NCI-H2227 (cell line): ENCODE data around the gene TEX14.
"Not testable (repeated sequence)": the region's sequence is repeated elsewhere in the genome, so short reads cannot be mapped to it uniquely, and the experiment has no call there.

Experiments used
- DNase-seq: peaks from one replicate; lab custom pipeline; 2025; ENCODE audit not compliant: unreplicated experiment; lab: John Stamatoyannopoulos, UW

Gene TEX14

DNA sequence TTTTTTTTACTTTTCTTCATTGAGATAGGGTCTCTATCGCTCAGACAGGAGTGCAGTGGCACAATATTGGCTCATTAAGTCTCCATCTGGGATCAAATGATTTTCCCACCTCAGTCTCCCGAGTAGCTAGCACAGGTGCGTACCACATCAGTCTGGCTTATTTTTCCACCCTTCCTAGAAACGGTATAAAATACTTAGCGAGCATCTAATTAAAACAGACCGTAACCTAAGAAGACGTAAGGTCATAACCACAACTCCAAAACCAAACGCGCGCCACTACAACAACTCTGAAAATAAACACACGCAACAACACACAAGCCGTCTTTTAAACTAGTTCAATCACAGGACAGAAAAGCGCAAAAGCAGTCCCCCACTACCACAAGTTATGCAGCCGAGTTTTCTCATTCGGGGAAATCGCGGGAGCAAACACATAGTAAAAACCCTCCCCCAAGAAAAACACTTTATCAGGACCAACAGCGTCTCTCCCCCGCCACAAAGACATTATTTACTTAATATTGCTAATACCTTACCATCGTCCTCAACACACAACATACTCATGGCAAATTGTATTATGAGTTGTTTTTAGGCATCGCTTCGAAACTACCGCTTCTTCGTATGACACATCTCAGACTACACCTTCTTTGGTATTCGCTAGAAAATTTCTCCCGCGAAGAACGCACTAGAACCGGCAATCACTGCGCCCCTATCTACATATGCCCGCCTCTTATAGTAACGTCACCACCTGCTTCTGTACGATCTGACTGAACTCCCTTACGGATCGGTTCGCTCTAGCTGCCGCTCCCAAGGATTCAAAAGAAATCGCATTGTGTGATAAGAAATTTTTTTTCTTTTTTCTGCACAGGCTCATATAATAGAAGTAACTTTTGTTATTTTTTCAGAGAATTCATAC lies 32.8 kb downstream of the TEX14 start:
- DNase-seq: peak; percentile 95

DNA sequence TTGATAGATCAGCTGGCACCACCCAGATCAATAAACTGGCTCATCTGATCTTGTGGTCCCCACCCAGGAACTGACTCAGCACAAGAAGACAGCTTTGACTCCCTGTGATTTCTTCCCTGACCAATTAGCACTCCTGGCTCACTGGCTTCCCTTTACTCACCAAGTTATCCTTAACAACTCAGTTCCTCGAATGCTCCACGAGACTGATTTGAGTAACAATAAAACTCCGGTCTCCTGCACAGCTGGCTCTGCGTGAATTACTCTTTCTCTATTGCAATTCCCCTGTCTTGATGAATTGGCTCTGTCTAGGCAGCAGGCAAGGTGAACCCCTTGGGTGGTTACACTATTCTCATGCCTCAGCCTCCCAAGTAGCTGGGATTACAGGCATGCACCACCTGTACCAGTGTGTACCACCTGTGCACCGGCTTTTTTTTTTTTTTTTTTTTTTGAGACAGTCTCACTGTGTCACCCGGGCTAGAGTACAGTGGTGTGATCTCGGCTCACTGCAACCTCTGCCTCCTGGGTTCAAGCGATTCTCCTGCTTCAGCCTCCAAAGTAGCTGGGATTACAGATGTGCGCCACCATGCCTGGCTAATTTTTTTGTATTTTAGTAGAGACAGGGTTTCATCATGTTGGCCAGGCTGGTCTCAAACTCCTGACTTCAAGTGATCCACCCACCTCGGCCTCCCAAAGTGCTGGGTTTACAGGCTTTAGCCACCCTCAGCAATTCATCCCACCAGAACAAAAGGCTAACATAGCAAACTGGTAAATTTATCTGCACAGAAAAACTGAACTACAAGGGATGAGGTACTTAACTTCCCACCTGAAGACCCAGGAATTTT lies 33.7 kb downstream of the TEX14 start:
- DNase-seq: not testable (repeated sequence)

DNA sequence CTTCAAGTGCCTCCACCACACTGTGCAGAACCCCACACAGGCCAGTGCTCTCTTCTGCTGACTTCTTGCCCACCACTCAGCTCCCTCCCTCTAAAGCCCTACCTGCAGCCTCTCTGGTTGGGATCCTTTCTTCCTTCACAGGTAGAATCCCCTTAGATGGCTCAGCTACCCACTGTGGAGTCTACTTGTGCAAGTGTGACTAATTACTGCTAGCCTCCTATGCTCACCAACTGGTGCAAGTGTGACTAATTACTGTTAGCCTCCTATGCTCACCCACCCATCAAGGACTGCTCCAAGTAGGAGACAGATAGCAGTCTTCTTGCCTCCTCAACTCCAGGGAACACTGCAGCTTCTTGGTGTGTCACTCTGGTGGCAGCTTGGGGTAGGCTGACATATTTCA lies 43.6 kb downstream of the TEX14 start:
- no peak for DNase-seq

DNA sequence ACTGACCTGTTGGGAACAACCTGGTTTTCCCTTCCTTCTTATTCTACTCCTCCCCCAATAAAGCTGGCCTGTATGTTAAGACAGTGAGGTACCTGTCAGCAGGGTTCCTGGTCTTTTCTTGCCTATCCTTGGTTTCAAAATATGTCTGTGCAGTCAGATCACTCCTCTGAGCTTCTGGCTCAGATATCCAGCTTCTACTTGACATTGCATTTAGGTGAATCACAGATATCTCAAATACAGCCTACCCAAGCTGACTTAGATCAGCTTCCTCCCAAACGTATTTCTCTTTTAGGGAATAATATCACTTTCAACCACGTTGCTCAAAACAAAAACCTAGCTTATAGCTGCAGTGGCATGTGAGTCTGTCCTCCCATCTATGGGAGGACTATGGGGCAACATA lies 48.7 kb downstream of the TEX14 start:
- DNase-seq: no peak

DNA sequence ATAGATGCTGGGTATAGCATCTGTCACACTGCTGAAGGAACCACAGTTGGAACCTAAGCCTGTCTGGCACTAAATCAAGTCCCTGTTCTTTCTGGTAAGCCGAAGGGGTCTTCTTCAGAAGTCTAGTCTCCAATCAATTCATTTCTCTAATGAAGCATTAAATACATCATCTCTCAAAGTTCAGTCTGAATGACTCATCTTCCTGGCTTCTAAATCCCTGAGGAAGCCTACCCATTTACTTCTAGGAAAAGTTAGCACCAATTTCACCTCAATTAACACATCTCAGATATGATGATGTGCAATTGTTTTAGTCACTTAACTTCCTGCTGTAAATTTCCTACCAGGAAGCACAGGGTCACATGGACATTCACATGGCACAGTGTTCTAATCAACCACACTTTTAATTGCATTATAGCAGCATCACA lies 49.9 kb downstream of the TEX14 start:
- no peak for DNase-seq

DNA sequence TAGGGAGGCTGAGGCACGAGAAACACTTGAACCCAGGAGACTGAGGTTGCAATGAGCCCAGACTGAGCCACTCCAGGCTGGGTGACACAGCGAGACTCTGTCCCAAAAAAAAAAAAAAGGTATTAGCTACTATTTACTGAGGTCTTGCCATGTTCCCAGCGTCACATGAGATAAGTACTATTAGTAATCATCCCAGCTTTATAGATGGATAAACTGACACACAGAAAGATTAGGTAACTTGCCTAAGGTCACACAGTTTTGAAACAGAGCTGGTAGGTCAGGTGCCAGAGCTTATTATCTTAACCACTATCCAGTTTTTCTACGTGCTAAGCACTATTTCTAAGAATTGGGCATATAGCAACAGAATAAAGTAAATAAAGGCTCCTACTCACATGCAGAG lies 51.6 kb downstream of the TEX14 start:
- no peak for DNase-seq

DNA sequence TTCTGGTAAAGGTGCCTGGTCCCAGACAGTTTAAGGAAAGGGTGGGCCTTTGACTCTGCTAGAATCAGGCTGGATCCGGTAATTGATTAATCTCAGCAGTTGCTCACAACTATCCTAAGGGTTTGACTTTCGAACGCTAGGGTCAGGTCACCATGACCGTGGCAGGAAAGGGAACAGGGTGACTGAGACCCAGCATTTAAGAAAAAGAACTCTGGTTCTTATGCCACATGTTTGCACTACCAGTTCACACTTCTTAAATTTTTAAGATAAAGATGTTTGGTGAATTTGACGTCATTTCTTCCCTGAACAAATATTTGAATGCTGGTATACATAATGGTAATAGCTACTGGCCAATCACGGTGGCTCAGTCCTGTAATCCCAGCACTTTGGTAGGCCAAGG lies 52.2 kb downstream of the TEX14 start:
- no peak for DNase-seq

DNA sequence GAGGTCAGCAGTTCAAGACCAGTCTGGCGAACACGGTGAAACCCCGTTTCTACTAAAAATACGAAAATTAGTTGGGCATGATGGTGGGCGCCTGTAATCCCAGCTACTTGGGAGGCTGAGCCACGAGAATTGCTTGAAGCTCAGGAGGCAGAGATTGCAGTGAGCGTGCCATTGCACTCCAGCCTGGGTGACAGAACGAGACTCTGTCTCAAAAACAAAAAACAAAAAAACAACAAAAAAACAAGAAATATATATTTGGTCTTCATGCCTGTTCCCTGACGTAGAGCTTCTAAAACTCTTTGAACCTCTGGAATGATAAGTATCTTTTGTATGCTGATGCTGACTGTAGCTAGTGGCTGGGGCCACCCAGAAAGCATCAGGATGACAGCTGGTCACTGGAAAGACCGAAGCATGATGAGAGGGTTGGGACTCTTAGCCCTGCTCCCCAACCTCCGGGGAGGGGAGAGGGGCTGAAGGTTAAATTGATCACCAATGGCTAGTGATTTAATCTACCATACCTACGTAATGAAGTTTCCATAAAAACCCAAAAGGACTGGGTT lies 54.8 kb downstream of the TEX14 start:
- DNase-seq: no peak

DNA sequence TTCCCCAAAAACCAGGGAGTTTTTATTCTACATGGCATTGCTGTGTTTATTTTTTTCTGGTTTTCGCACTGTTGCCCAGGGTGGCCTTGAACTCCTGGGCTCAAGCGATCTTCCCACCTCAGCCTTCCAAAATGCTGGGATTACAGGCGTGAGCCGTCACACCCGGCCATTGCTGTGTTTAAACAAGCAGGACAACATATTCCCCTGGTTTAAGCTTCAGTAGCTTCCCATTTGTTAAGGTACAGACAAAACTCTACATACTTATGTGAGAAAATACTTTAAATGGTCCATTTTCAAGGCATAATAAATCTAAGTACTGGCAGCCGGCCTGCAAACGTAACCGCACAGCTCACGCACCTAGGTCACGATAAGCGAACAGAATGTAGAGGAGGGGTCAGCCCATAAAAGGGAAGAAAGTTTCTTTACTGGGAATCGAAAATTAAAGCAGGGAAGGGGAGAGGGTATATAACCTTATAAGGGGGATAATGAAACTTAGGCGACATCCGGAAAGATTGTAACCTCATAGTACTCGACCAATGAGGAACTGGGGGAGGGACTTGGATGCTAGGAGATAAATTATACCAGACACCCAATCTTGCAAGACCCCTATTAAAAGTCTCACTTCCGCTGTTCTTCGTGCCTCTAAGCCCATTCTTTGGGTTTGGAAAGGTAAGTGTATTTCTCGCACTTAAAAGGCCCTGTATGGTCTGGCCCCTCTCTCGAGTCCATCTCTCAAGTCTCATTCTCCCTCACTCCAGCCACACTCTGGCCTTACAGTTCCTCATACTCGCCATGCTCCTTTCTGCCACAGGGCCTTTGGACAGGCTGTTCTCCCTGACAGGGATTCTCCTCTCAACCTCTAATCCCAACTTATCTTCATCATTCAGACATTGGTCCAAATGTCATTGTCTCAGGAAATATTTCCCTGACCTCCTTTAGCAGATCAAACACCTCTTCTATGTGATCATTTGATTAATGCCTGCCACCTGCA lies 59.2 kb downstream of the TEX14 start:
- DNase-seq: peak; percentile 72

DNA sequence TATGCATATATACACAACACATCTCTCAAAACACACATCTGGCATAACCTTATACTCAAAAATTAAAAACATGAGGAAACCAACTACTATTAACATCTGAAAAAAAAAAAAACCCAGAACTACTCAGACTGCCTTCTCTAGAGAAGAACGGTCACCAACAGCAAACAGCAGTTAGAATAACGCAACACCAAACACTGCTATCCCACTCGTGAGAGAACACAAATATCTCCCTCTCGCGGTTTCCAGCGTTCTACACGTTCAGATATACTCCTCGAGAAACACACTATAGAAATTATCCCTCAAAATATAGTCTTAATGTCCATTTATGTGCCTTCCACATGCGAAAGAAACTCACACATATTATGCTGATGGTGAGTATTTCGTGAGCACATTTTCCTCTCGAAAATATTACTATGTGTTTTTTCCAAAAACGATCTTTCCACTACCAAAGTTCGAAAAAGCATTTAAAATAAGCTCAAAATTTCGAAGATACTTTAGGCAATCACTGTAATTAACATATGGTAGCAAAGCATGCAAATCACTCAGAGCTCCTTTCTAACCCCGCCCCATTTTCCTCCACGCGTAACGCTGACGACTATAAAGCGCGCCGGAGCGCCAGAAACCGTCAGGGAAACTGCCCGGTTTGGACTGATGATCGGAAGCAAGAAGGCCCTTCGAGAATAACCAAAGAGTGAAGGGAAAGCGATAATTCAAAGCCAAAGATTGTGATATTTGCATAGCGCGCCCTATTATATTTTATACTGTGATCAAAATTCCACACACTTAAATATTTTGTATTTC lies 60.1 kb downstream of the TEX14 start:
- DNase-seq: peak; percentile 98

DNA sequence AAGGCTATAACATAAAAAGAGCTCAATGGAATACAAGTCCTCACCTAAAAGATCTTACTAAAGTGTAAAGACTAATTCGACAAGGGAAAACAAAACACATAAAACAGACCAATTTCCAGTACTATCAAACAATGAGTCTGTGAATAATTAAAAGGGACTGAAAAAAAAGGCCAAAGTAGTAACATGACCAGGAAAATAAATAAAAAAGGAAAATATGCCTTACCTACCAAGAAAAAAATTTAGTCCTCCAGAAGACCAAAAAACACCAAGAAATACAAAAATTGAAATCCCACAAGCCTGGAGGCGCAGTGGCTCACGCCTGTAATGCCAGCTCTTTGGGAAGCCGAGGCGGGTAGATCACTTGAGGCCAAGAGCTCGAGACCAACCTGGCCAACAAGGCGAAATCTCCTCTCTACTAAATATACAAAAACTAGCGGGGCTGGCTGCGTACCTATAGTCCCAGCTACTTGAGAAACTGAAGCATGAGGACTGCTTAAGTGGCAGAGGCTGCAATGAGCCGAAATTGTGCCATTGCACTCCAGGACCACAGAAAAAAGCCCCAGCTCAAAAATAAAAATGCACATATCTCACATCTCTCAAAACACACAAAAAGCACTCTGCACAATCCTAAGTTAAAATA lies 60.8 kb downstream of the TEX14 start:
- DNase-seq: no peak

DNA sequence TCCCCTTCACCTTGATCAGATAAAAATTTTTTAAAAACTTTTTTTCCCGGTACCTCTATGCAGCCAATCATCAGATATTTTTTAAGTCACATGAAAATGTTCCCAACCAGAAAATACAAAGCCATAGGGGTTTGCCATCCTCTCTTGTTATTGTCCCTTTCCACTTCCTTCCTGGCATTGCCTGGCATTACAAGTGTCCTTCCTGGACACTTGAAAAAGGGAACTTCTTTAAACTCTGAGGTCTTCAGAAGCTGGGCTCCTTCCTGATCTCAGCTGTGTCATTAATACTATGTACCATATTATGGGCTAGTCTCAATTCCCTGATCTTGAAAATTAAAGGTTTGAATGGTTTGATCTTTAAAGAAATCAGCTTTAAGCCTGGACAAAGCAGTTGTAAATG lies 64.9 kb downstream of the TEX14 start:
- DNase-seq: no peak

DNA sequence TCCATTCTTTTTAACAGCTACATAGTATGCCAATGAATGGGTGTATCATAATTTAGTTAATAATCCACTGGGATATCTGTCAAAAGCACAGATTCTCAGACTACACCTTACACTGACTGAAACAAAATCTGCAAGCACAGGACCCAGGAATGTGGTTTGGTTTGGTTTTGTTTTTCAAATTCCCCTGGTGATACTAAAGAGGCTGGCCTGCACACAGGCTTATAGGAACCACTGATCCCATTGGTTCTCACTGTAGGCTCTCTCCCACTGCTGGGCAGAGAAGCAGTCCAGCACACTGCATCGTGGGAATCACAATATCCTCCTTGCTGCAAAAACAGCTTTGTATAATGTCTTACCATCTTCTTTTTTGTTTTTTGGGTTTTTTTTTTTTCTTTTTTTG lies 67.1 kb downstream of the TEX14 start:
- DNase-seq: no peak

DNA sequence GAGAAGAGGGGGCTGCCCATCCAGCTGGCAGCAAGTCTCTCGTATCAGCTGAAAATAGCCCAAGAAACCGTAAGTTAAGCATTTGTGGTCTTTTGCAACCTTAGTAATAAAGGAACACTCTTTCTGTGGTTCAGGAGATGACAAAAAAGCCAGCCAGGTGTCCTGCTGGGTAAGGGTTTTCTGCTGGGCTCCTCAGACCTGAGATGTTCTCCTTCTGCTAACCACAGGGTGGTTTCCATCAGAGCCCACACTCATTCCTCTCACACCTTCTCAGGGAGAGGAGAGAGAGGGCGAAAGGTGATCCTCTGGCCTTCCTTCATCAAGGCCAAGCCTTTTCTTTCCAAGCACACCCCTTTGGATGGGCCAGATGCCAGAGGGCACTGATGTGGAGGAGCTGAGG lies 70.7 kb downstream of the TEX14 start:
- no peak for DNase-seq

DNA sequence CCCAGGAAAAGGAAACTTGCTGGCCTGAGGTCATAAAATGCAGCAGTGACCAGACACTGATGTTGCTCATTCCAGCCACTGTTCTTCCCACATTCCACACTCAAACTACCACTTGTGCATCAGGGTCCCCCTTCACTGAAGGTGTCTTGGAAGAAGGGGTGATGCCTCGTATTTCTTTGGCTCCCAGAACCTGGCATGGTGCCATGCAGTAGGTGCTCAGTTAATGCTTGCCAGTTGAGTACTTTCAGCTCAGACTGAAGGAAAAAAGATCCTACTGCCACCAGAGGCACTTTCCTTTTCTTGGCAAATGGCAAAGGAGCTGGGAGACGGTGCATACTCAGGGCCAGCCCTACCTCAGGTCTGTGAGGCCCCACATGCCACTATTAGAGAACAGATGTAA lies 73.5 kb downstream of the TEX14 start:
- DNase-seq: no peak

DNA sequence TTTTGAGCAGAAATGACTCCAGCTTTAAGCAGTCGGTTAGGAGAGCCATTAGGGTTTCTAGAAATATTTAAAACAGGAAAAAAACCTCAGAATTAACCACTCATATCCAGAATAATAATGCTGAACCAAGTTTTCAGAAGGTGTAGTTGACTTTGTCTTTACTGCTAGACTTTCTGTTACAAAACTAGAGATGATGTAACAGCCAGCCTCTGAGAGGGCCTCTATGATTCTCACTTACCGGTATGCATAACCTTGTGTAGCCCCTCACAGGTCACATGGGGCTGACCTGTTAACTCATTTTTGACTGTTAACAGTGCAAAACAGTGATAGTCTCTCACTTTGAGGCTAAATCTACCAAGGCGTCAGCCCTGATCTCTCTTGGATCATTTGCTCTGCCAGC lies 74.3 kb downstream of the TEX14 start:
- DNase-seq: no peak

DNA sequence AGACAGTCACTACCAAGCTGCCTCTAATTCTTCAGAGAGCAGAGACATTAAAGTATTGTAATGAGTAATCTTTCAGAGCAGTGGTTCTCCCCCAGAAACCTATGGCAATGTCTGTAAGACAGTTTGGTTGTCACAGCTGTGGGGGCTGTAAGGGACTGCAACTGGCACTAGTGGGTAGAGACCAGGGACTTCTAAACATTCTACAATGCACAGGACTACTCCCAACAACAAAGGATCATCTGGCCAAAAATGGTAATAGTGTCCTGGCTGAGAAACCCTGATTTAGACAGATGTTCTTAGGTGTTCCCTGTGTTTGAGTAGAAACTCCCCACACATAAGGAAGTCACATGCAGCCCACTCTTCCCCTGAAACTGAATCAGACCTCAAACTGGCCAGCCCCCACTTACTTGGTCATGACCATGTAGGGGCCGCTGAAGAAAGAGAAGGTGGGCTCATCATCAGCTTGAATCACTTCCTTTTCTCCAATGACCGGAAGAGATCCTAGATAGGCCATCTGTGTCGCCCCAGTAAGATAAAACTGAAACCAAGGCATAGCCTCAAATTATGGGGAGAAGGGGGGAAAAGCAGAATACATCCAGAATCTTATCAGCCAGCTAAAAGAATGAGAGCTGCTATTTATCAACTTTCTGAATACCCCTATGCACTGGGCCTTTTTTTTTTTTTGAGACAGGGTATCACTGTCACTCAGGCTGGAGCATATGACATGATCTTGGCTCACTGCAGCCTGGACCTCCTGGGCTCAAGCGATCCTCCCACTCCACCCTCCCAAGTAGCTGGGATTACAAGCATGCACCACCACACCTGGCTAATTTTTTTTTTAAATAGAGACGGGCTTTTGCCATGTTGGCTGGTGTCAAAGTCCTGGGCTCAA lies 75.8 kb downstream of the TEX14 start:
- no peak for DNase-seq

DNA sequence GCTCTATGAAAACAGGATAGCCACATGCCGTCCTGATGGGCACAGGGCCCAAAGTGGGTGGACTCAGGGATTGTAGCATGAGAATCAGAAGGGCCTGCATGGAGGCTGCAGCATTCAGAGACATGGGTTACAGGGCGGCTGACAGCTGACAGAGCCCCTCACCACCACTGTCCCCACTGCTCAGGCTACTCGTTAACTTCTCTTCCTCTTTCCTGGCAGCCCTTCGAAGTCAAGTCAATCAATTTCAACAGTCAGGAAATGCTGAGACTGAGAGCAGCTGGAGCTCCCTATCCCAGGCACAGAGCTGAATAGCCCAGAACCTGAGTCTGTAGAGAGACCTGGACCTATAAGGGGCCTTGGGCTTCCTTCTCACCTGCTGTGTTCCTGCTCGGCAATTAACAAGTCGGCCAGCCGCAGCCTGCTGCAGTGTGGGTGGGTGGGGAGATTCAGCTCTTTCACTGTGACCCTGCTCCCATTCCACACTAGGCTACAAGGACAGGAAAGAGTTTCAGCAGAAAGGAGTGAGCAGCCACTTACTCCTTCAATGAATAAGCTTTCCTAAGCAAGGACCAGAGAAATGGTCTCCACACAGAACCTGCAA lies 76.9 kb downstream of the TEX14 start:
- DNase-seq: no peak
